ENCODE data around the gene CAMK2A.

Gene CAMK2A

DNA sequence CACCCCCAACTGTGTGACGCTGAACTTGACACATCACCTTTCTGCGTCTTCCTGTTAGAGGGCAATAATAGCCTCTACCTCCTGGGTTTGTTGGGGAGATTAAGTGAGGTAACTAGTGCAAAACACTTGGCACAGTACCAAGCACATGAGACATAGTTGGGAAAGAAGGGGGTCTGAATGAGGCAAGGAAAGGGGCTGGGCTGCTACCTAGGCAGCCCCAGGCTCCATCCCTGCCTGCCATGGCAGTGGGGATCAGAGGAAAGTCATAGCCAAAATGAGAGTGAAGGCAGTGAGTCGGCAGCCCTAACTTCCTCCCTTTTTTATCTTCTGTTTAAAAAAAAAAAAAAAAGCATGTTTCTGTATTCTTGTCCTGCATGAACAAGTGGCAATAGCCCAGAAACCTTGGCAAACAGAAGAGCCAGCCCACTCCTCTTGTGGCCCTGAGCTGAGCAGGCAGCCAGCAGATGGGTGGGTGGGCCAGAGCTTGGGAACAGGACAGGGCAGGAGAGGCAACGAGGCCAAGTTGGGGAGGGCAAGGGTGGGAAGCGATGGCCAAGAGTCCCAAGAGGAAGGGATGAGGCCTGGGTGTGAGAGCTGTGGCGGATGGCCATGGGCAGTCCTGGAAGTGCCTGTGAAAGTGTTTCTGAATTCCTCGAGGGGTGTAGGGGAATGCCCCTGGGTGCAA lies 11.4 kb downstream of the CAMK2A start:
- TF ChIP-seq, protein P1, sequence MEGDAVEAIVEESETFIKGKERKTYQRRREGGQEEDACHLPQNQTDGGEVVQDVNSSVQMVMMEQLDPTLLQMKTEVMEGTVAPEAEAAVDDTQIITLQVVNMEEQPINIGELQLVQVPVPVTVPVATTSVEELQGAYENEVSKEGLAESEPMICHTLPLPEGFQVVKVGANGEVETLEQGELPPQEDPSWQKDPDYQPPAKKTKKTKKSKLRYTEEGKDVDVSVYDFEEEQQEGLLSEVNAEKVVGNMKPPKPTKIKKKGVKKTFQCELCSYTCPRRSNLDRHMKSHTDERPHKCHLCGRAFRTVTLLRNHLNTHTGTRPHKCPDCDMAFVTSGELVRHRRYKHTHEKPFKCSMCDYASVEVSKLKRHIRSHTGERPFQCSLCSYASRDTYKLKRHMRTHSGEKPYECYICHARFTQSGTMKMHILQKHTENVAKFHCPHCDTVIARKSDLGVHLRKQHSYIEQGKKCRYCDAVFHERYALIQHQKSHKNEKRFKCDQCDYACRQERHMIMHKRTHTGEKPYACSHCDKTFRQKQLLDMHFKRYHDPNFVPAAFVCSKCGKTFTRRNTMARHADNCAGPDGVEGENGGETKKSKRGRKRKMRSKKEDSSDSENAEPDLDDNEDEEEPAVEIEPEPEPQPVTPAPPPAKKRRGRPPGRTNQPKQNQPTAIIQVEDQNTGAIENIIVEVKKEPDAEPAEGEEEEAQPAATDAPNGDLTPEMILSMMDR (IDR thresholded peaks at IDR 0.05; ENCODE audit: extremely low read depth, missing control alignments), result no peak
- DNase-seq (ENCODE audit: low spot score), result no peak

DNA sequence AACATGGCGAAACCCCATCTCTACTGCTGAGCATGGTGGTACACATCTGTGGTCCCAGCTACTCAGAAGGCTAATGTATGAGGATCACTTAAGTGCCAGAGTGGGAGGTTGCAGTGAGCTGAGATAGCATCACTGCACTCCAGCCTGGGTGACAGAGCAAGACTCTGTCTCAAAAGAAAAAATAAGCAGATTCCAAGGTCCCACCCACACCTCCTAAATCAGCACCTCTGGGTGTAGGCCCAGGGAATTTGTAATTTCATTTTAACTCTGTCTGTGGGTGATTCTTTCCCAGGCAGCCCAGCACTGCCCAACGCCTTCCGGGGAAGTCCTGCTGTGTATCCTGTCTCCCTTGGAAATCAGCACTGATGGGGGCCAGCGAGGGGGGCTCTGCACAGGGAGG lies 12.5 kb downstream of the CAMK2A start:
- DNase-seq (ENCODE audit: low spot score), result no peak
- TF ChIP-seq, protein P1 (IDR thresholded peaks at IDR 0.05; ENCODE audit: extremely low read depth, missing control alignments), result no peak

DNA sequence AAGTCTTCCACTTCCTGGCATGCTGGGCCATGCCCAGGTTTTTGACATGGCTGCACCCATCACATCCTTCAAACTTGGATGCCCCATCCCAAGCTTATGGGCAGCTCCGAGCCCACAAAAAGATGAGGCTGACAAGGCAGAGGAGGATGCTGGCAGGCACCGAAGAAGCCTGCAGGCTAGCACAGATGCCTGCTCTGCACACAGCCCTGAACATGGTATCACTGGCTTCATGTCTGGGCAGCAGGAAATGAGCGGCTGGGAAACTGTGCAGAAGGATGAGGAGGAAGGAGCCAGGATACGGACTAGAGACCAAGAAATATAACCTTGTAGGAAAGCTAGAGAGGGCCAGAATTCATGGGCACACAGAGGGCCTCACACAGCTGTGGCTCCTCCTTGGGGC lies 14.8 kb downstream of the CAMK2A start:
- DNase-seq (ENCODE audit: low spot score), result no peak

DNA sequence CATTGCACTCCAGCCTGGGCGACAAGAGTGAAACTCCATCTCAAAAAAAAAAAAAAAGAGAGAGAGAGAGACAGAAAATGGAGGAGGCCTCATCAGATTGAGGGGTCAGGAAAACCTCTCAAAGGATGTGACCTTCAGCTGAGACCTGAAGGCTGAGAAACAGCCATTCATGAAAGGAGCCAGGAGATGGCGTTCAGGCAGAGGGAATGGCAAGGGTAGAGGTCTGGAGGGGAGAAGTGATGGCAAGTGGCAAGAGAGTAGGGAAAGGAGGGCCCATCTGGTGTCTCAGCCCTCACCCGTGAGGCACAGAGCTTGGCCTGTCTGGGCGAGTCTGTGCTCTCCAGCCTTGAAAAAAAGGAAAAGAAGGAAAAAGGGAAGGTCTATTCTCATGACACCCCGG lies 17.0 kb downstream of the CAMK2A start:
- TF ChIP-seq, protein P1 (IDR thresholded peaks at IDR 0.05; ENCODE audit: extremely low read depth, missing control alignments), result peak; percentile 24
- peak; percentile 36 for DNase-seq (ENCODE audit: low spot score)

More for the DNA sequence above, 14.8 kb downstream of the CAMK2A start:
- TF ChIP-seq, protein P1 (IDR thresholded peaks at IDR 0.05; ENCODE audit: extremely low read depth, missing control alignments), result no peak

DNA sequence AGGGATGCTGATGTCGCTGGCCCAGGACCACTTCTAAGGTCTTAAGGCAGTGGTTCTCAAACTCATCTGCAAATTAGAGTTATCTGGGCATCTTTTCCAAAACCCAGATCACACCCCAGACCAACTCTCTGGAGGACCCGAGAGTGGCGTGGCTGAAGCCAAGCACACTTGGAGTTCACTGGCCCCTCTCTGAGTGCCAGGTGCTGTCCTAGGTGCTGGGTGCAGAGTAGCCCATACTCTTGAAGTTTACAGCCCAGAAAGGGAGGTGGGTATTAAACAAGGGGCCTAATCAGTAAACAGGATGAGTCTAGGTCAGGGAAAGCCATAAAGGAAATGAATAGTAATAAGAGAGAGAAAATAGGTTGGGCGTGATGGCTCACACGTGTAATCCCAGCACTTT lies 17.6 kb downstream of the CAMK2A start:
- TF ChIP-seq, protein P1 (IDR thresholded peaks at IDR 0.05; ENCODE audit: extremely low read depth, missing control alignments), result no peak
- no peak for DNase-seq (ENCODE audit: low spot score)

DNA sequence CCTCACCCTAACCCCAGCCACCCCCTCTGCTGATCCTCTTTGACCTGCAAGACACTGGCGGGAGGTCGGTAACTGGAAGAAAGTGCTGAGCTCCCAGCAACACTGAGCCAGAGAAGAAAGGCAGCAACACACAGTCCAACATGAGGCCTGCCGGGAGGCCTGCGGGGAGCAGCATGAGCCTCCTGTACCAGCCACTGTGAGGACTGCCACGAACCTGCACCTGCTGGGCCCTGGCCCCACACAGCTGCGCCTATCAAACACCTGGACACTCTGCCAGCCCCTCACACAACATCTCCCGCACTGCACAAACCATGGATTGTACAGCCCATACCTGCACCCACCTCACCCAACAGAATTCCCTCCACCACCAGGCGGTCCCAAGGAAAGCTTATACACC lies 18.3 kb downstream of the CAMK2A start:
- no peak for DNase-seq (ENCODE audit: low spot score)
- TF ChIP-seq, protein P1 (IDR thresholded peaks at IDR 0.05; ENCODE audit: extremely low read depth, missing control alignments), result no peak

DNA sequence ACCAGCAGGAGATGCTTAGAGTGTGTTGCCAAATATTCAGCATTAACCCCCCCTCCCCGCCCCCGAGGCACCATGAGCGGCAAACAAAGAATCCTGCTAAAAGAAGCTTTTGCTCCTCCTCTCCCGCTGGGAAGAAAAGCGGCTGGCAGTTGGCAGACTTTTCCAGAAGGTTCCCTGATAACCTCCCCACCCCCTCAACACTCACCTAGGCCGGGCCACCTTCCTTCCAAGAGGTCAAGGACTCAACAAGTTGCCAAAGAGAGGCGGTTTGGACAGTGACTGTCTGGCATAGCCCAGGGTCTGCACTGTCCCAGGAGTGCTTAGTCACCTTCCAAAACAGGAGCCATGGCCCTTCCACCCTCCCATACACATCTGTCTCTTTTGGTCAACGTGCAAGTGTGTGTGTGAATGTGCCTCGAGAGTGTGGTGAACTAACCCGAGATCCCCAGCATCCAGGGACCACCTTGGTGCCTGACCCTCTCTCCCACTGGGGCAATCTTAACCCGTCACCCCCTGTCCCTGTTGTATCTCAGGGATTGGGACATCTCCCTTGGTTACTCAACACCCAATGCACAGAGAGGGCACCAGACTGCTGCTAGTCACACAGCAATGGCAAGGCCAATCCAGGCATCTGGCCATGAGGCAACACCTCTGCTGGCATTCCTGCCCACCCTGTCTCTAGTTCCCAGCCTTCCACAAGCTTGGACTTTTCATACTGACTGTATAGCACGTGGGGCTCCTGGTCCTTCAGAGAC lies 18.9 kb downstream of the CAMK2A start:
- TF ChIP-seq, protein P1 (IDR thresholded peaks at IDR 0.05; ENCODE audit: extremely low read depth, missing control alignments), result no peak
- DNase-seq (ENCODE audit: low spot score), result no peak

Data from GM20000 (cell line).